ENCODE measurements around the gene FADS2.
A peak's percentile ranks its signal among the peaks of the same experiment; 100 is the strongest.

The FADS2 gene

GRCh38 chr11:61869429-61869707 lies 41.3 kb downstream of the FADS2 start:
- H3K4me3 ChIP-seq, result no peak overlapping the region
- no peak for TF ChIP-seq CTCF (IDR thresholded peaks at IDR 0.05)
- peak overlapping the region in 1 of 2 donors; percentile 61 for H3K27ac ChIP-seq
- no peak for DNase-seq (ENCODE audit: low spot score)

- no peak overlapping the region for H3K4me3 ChIP-seq
- TF ChIP-seq CTCF (IDR thresholded peaks at IDR 0.05), result no peak
- peak overlapping the region; percentile 61 to 66 for H3K27ac ChIP-seq
- no peak for DNase-seq (ENCODE audit: low spot score)
These were observed 41.8 kb downstream of the FADS2 start for GRCh38 chr11:61869708-61870451.

- no peak for TF ChIP-seq CTCF (IDR thresholded peaks at IDR 0.05)
- DNase-seq (ENCODE audit: low spot score), result no peak
- H3K4me3 ChIP-seq, result no peak overlapping the region
- H3K27ac ChIP-seq, result peak overlapping the region; percentile 61 to 66
These were observed 42.5 kb downstream of the FADS2 start for GRCh38 chr11:61870541-61871031.

GRCh38 chr11:61871158-61871597 lies 43.1 kb downstream of the FADS2 start:
- peak; percentile 89 for DNase-seq (ENCODE audit: low spot score)
- TF ChIP-seq CTCF (IDR thresholded peaks at IDR 0.05), result peak; percentile 91
- peak overlapping the region; percentile 43 to 66 for H3K27ac ChIP-seq
- no peak overlapping the region for H3K4me3 ChIP-seq

- DNase-seq (ENCODE audit: low spot score), result no peak
- no peak overlapping the region for H3K4me3 ChIP-seq
- TF ChIP-seq CTCF (IDR thresholded peaks at IDR 0.05), result no peak
- H3K27ac ChIP-seq, result no peak overlapping the region
These were observed 45.0 kb downstream of the FADS2 start for GRCh38 chr11:61872935-61873565.

- DNase-seq (ENCODE audit: low spot score), result no peak
These were observed 45.7 kb downstream of the FADS2 start for GRCh38 chr11:61873588-61874376.

More at GRCh38 chr11:61873588-61874376, 45.7 kb downstream of the FADS2 start:
- no peak for TF ChIP-seq CTCF (IDR thresholded peaks at IDR 0.05)
- H3K4me3 ChIP-seq, result no peak overlapping the region
- H3K27ac ChIP-seq, result peak overlapping the region; percentile 7 to 47
